ENCODE results near the gene AKAP8L. TPM values are rescaled to one million over a fixed set of nuclear protein-coding genes. Genes with fewer than 3 reads are reported as not detected.

The AKAP8L gene
- total and polyA plus RNA-seq, 2 experiments from 2014 or later: 21.5 to 38.3 TPM

- H3K27ac ChIP-seq: peak overlapping the region; percentile 20; the same call in 1 of the 2 replicates
- in situ Hi-C loops (cut with MboI): no loop called here
Measured at GRCh38 chr19:15431396-15432017, 12.7 kb upstream of the AKAP8L start.

GRCh38 chr19:15430526-15431120 lies 11.8 kb upstream of the AKAP8L start:
- Histone ChIP-seq H3K79me2 (ENCODE audit: insufficient read depth) (peaks cover 62% of the 10 kb centered on the region), H3K9ac (peak overlapping the region; percentile 94), H3K27ac (no peak overlapping the region), H3K27me3 (replicated peaks; ENCODE audit: insufficient read depth) (no peaks in the 10 kb centered on the region), H3K4me3 (peak overlapping the region; percentile 77), H3K9me3 (ENCODE audit: low read depth) (no peaks in the 10 kb centered on the region), H3K4me2 (ENCODE audit: unreplicated experiment) (peak overlapping the region; percentile 99), H3F3A (ENCODE audit: insufficient read depth) (no peaks in the 10 kb centered on the region), H4K20me1 (ENCODE audit: insufficient read depth) (no peaks in the 10 kb centered on the region), H3K36me3 (ENCODE audit: low read depth) (peaks cover 5% of the 10 kb centered on the region; the same call in 1 of the 2 replicates), H3K4me1 (ENCODE audit: insufficient read depth) (peaks cover 13% of the 10 kb centered on the region), H2AFZ (no peak overlapping the region), H3K9me2 (ENCODE audit: insufficient read depth) (no peaks in the 10 kb centered on the region)
- DNase-seq: peak; percentile 28
- WGBS, 2 experiments (ENCODE audit: low coverage in 1 of 2, low lambda C conversion rate in 2 of 2, missing lambda C conversion rate in 2 of 2): 36 to 39% methylated on average over 10 of the region's 10 CpGs
- no peak for TF ChIP-seq EZH2phosphoT487 (IDR thresholded peaks at IDR 0.05; ENCODE audit: insufficient read depth, low read depth)
- no peak for TF ChIP-seq EZH2 (IDR thresholded peaks at IDR 0.05; ENCODE audit: insufficient read depth, poor library complexity, severe bottlenecking)
- in situ Hi-C loops (cut with MboI): no loop called here

More at GRCh38 chr19:15431396-15432017, 12.7 kb upstream of the AKAP8L start:
- Histone ChIP-seq H3K9me3 (ENCODE audit: low read depth) (no peaks in the 10 kb centered on the region), H3K27me3 (replicated peaks; ENCODE audit: insufficient read depth) (no peaks in the 10 kb centered on the region), H3K4me1 (ENCODE audit: insufficient read depth) (peaks cover 13% of the 10 kb centered on the region), H3K9ac (peak overlapping the region; percentile 94), H3K4me2 (ENCODE audit: unreplicated experiment) (peak overlapping the region; percentile 99), H3K4me3 (peak overlapping the region; percentile 77), H4K20me1 (ENCODE audit: insufficient read depth) (no peaks in the 10 kb centered on the region), H3K36me3 (ENCODE audit: low read depth) (peaks cover 3% of the 10 kb centered on the region; the same call in 1 of the 2 replicates), H3F3A (ENCODE audit: insufficient read depth) (no peaks in the 10 kb centered on the region), H3K79me2 (ENCODE audit: insufficient read depth) (peaks cover 56% of the 10 kb centered on the region), H2AFZ (peak overlapping the region; percentile 11; the same call in 1 of the 2 replicates), H3K9me2 (ENCODE audit: insufficient read depth) (no peaks in the 10 kb centered on the region)
- WGBS, 2 experiments (ENCODE audit: low coverage in 1 of 2, low lambda C conversion rate in 2 of 2, missing lambda C conversion rate in 2 of 2): 0 to 1% methylated on average over 7 of the region's 7 CpGs
- no peak for TF ChIP-seq EZH2phosphoT487 (IDR thresholded peaks at IDR 0.05; ENCODE audit: insufficient read depth, low read depth)
- no peak for TF ChIP-seq EZH2 (IDR thresholded peaks at IDR 0.05; ENCODE audit: insufficient read depth, poor library complexity, severe bottlenecking)
- no peak for DNase-seq

GRCh38 chr19:15429825-15430467 lies 11.2 kb upstream of the AKAP8L start:
- H3K4me1 ChIP-seq (ENCODE audit: insufficient read depth): peaks cover 13% of the 10 kb centered on the region
- H3K4me3 ChIP-seq: peak overlapping the region; percentile 26; the same call in 1 of the 2 replicates
- no peaks in the 10 kb centered on the region for H3K9me3 ChIP-seq (ENCODE audit: low read depth)
- in situ Hi-C loops (cut with MboI): no loop called here
- no peaks in the 10 kb centered on the region for H4K20me1 ChIP-seq (ENCODE audit: insufficient read depth)
- peaks cover 5% of the 10 kb centered on the region; the same call in 1 of the 2 replicates for H3K36me3 ChIP-seq (ENCODE audit: low read depth)
- peak overlapping the region; percentile 94 for H3K9ac ChIP-seq
- H3K27me3 ChIP-seq (replicated peaks; ENCODE audit: insufficient read depth): no peaks in the 10 kb centered on the region
- WGBS, 2 experiments (ENCODE audit: low coverage in 1 of 2, low lambda C conversion rate in 2 of 2, missing lambda C conversion rate in 2 of 2): 69 to 86% methylated on average over 6 to 24 of the region's 24 CpGs
- TF ChIP-seq EZH2 (IDR thresholded peaks at IDR 0.05; ENCODE audit: insufficient read depth, poor library complexity, severe bottlenecking) (no peak), EZH2phosphoT487 (IDR thresholded peaks at IDR 0.05; ENCODE audit: insufficient read depth, low read depth) (no peak)
- no peak overlapping the region for H3K27ac ChIP-seq
- peak overlapping the region; percentile 99 for H3K4me2 ChIP-seq (ENCODE audit: unreplicated experiment)
- H3K9me2 ChIP-seq (ENCODE audit: insufficient read depth): no peaks in the 10 kb centered on the region
- no peaks in the 10 kb centered on the region for H3F3A ChIP-seq (ENCODE audit: insufficient read depth)
- DNase-seq: no peak
- H3K79me2 ChIP-seq (ENCODE audit: insufficient read depth): peaks cover 62% of the 10 kb centered on the region
- no peak overlapping the region for H2AFZ ChIP-seq

GRCh38 chr19:15428956-15429824 lies 10.4 kb upstream of the AKAP8L start:
- no peak for DNase-seq
- no peaks in the 10 kb centered on the region for H3K27me3 ChIP-seq (replicated peaks; ENCODE audit: insufficient read depth)
- no peaks in the 10 kb centered on the region for H4K20me1 ChIP-seq (ENCODE audit: insufficient read depth)
- in situ Hi-C loops (cut with MboI): no loop called here
- no peak overlapping the region for H3K4me2 ChIP-seq (ENCODE audit: unreplicated experiment)
- WGBS, 2 experiments (ENCODE audit: low coverage in 1 of 2, low lambda C conversion rate in 2 of 2, missing lambda C conversion rate in 2 of 2): 81 to 83% methylated on average over 21 of the region's 22 CpGs
- H3K4me3 ChIP-seq: no peak overlapping the region
- H3K27ac ChIP-seq: no peak overlapping the region
- H3F3A ChIP-seq (ENCODE audit: insufficient read depth): no peaks in the 10 kb centered on the region
- peaks cover 5% of the 10 kb centered on the region; the same call in 1 of the 2 replicates for H3K36me3 ChIP-seq (ENCODE audit: low read depth)
- no peaks in the 10 kb centered on the region for H3K9me3 ChIP-seq (ENCODE audit: low read depth)
- H2AFZ ChIP-seq: no peak overlapping the region
- peaks cover 62% of the 10 kb centered on the region for H3K79me2 ChIP-seq (ENCODE audit: insufficient read depth)
- H3K4me1 ChIP-seq (ENCODE audit: insufficient read depth): peaks cover 13% of the 10 kb centered on the region
- no peak overlapping the region for H3K9ac ChIP-seq
- no peak for TF ChIP-seq EZH2phosphoT487 (IDR thresholded peaks at IDR 0.05; ENCODE audit: insufficient read depth, low read depth)
- no peak for TF ChIP-seq EZH2 (IDR thresholded peaks at IDR 0.05; ENCODE audit: insufficient read depth, poor library complexity, severe bottlenecking)
- no peaks in the 10 kb centered on the region for H3K9me2 ChIP-seq (ENCODE audit: insufficient read depth)
